ENCODE results near the gene LSR. TPM values are rescaled to one million over a fixed set of nuclear protein-coding genes. Genes with fewer than 3 reads are reported as not detected.
A peak's percentile ranks its signal among the peaks of the same experiment; 100 is the strongest.

The LSR gene
- 100 to 1,000 TPM in 1 of 4 donors, 10 to 100 TPM in 3; 67.4 to 105 (median 80.8) TPM for total RNA-seq

GRCh38 chr19:35248310-35249145 lies at the start of gene LSR:
LSR (plus strand) TSS chr19:35249002; CDS start chr19:35249023, 21 bp downstream.
- peaks cover 20% of the 10 kb centered on the region for H3K27me3 ChIP-seq
- TF ChIP-seq EP300 (IDR thresholded peaks at IDR 0.05) (no peak), POLR2AphosphoS5 (IDR thresholded peaks at IDR 0.05) (peak in 1 of 3 donors; percentile 64), POLR2A (IDR thresholded peaks at IDR 0.05) (peak in 1 of 2 donors; percentile 21)
- 3% methylated on average over 6 of the region's 69 CpGs for WGBS

GRCh38 chr19:35199481-35199880 lies 49.3 kb upstream of the LSR start:
- Histone ChIP-seq H3K4me3 (no peak overlapping the region), H3K36me3 (no peaks in the 10 kb centered on the region), H3K27me3 (no peaks in the 10 kb centered on the region), H3K4me1 (no peaks in the 10 kb centered on the region), H3K9me3 (no peaks in the 10 kb centered on the region), H3K27ac (no peak overlapping the region)
- no peak for DNase-seq (ENCODE audit: low spot score in 2 of 2)
- no peak for TF ChIP-seq EP300 (IDR thresholded peaks at IDR 0.05)
- TF ChIP-seq CTCF (IDR thresholded peaks at IDR 0.05): no peak
- TF ChIP-seq POLR2AphosphoS5 (IDR thresholded peaks at IDR 0.05): no peak
- TF ChIP-seq POLR2A (IDR thresholded peaks at IDR 0.05): no peak
- WGBS: 64% methylated on average over 2 of the region's 2 CpGs

More at GRCh38 chr19:35248310-35249145, at the start of gene LSR:
- Histone ChIP-seq H3K4me3 (peak within 1 kb of the TSS; percentile 70), H3K27ac (peak within 1 kb of the TSS; percentile 95), H3K9me3 (no peaks in the 10 kb centered on the region), H3K4me1 (peaks cover 28% of the 10 kb centered on the region), H3K36me3 (peaks cover 7% of the 10 kb centered on the region)
- DNase-seq (ENCODE audit: low spot score in 2 of 2): peak in 1 of 2 donors; percentile 88

- Histone ChIP-seq H3K27me3 (no peaks in the 10 kb centered on the region), H3K4me3 (no peak overlapping the region), H3K9me3 (no peaks in the 10 kb centered on the region), H3K36me3 (no peaks in the 10 kb centered on the region), H3K4me1 (no peaks in the 10 kb centered on the region), H3K27ac (no peak overlapping the region)
- 87% methylated on average over 4 of the region's 4 CpGs for WGBS
- TF ChIP-seq POLR2AphosphoS5 (IDR thresholded peaks at IDR 0.05) (no peak), CTCF (IDR thresholded peaks at IDR 0.05) (no peak)
- no peak for DNase-seq (ENCODE audit: low spot score in 2 of 2)
Measured at GRCh38 chr19:35202722-35203688, 45.8 kb upstream of the LSR start.

- DNase-seq (ENCODE audit: low spot score in 2 of 2): no peak
- Histone ChIP-seq H3K4me3 (no peak overlapping the region), H3K9me3 (no peaks in the 10 kb centered on the region), H3K27ac (no peak overlapping the region), H3K4me1 (no peaks in the 10 kb centered on the region), H3K27me3 (no peaks in the 10 kb centered on the region), H3K36me3 (no peaks in the 10 kb centered on the region)
- TF ChIP-seq POLR2A (IDR thresholded peaks at IDR 0.05): no peak
- TF ChIP-seq EP300 (IDR thresholded peaks at IDR 0.05): no peak
- 74% methylated on average over 13 of the region's 13 CpGs for WGBS
Measured at GRCh38 chr19:35204799-35205732, 43.7 kb upstream of the LSR start.

- no peaks in the 10 kb centered on the region for H3K27me3 ChIP-seq
- no peaks in the 10 kb centered on the region for H3K36me3 ChIP-seq
- WGBS: 84% methylated on average over 6 of the region's 6 CpGs
- no peak overlapping the region for H3K4me3 ChIP-seq
- H3K4me1 ChIP-seq: no peaks in the 10 kb centered on the region
- DNase-seq (ENCODE audit: low spot score in 2 of 2): no peak
- TF ChIP-seq EP300 (IDR thresholded peaks at IDR 0.05) (no peak), POLR2AphosphoS5 (IDR thresholded peaks at IDR 0.05) (no peak), CTCF (IDR thresholded peaks at IDR 0.05) (no peak), POLR2A (IDR thresholded peaks at IDR 0.05) (no peak)
- no peak overlapping the region for H3K27ac ChIP-seq
- H3K9me3 ChIP-seq: no peaks in the 10 kb centered on the region
Measured at GRCh38 chr19:35205733-35206323, 43.0 kb upstream of the LSR start.

All from suprapubic skin (tissue), 4 donors.